CD8-positive, alpha-beta memory T cell (primary cell): ENCODE data around the gene RAMP1. TPM values are rescaled to one million over a fixed set of nuclear protein-coding genes. Genes with fewer than 3 reads are reported as not detected.

Experiments used
- CTCF ChIA-PET: fragments of 350-600 bp; sonication (Branson Sonifier 250); formaldehyde crosslinking; loops from one replicate; lab custom pipeline; 2021; ENCODE audit warnings: antibody characterized with exemption; lab: Charles Lee
- POLR2A ChIA-PET: fragments of 350-600 bp; sonication (Branson Sonifier 250); formaldehyde crosslinking; loops from one replicate; lab custom pipeline; 2021; ENCODE audit warnings: antibody characterized with exemption; lab: Charles Lee
- DNase-seq, 5 donors: peaks; one replicate each; pipeline versions ENCODE4 v3.0.0 to v3.0.0-alpha.2; 2020 to 2022; ENCODE audit warnings: mixed read lengths in 1 of 5
- H3K27ac ChIP-seq: one replicate; pipeline ENCODE4 v1.7.0; 2013; ENCODE audit warnings: low read depth, mild to moderate bottlenecking, low read length, moderate library complexity
- H3K27me3 ChIP-seq: 2 replicates; pipeline ENCODE4 v1.7.0; 2013; ENCODE audit warnings: low read length, mild to moderate bottlenecking; ENCODE audit not compliant: insufficient read depth, poor library complexity, severe bottlenecking
- H3K36me3 ChIP-seq: 2 replicates; pipeline ENCODE4 v1.7.0; 2013; ENCODE audit warnings: mild to moderate bottlenecking, low read length, moderate library complexity; ENCODE audit not compliant: insufficient read depth
- H3K4me1 ChIP-seq: 2 replicates; pipeline ENCODE4 v1.7.0; 2013; ENCODE audit warnings: mild to moderate bottlenecking, low read length, moderate library complexity; ENCODE audit not compliant: insufficient read depth
- H3K4me3 ChIP-seq: 2 replicates; pipeline ENCODE4 v1.7.0; 2013; ENCODE audit warnings: mild to moderate bottlenecking, low read length
- H3K9me3 ChIP-seq: 2 replicates; pipeline ENCODE4 v1.7.0; 2013; ENCODE audit warnings: mild to moderate bottlenecking, low read length
- H3K27ac Mint-ChIP-seq, 8 donors: one replicate each; pipeline ENCODE4 v1.8.0; 2020 to 2021; ENCODE audit warnings: mixed read lengths in 8 of 8, mild to moderate bottlenecking in 6 of 8, inconsistent platforms in 3 of 8, moderate library complexity in 3 of 8
- H3K27me3 Mint-ChIP-seq, 2 donors: one replicate each; pipeline ENCODE4 v1.8.0; 2020 to 2021; ENCODE audit warnings: mixed read lengths in 2 of 2, mild to moderate bottlenecking in 1 of 2, moderate library complexity in 1 of 2
- H3K36me3 Mint-ChIP-seq, 3 donors: one replicate each; pipeline ENCODE4 v1.8.0; 2020 to 2021; ENCODE audit warnings: mixed read lengths in 3 of 3, inconsistent platforms in 1 of 3, mild to moderate bottlenecking in 1 of 3
- H3K4me1 Mint-ChIP-seq, 3 donors: one replicate each; pipeline ENCODE4 v1.8.0; 2020 to 2021; ENCODE audit warnings: mixed read lengths in 3 of 3, inconsistent platforms in 1 of 3, mild to moderate bottlenecking in 1 of 3
- H3K4me3 Mint-ChIP-seq, 7 donors: one replicate each; pipeline ENCODE4 v1.8.0; 2020 to 2021; ENCODE audit warnings: mixed read lengths in 7 of 7, mild to moderate bottlenecking in 6 of 7, moderate library complexity in 4 of 7, inconsistent platforms in 2 of 7
- H3K9me3 Mint-ChIP-seq, 5 donors: one replicate each; pipeline ENCODE4 v1.8.0; 2020 to 2022; ENCODE audit warnings: mixed read lengths in 5 of 5, mild to moderate bottlenecking in 3 of 5, moderate library complexity in 2 of 5, inconsistent platforms in 1 of 5
- polyA plus RNA-seq: library from polyadenylated mRNA; unstranded; fragments of 300-500 nt; fragmentation: Illumina TruSeq; gene quantifications from one replicate; pipeline ENCODE4 v1.2.3, GENCODE V29; 2021
- total RNA-seq, 2 experiments: library from RNA; stranded (reverse); gene quantifications; one replicate each; pipeline ENCODE4 v1.2.3, GENCODE V29; 2021

The RAMP1 gene
- total and polyA plus RNA-seq, 3 experiments from 2014 or later = 0.59 to 0.63 (median 0.60) TPM

- Mint-ChIP-seq H3K9me3 (peaks cover 0 to 2% (median 0%) of the 10 kb centered on the region in 5 donors), H3K27me3 (peaks cover 0 to 4% of the 10 kb centered on the region in 2 donors), H3K36me3 (no peaks in the 10 kb centered on the region), H3K4me3 (no peak overlapping the region), H3K27ac (no peak overlapping the region), H3K4me1 (no peaks in the 10 kb centered on the region)
- POLR2A ChIA-PET = no interaction called here
- DNase-seq = no peak
- H3K27ac ChIP-seq = no peak overlapping the region
- H3K9me3 ChIP-seq = no peaks in the 10 kb centered on the region
- H3K27me3 ChIP-seq = no peaks in the 10 kb centered on the region
- no peak overlapping the region for H3K4me3 ChIP-seq
- CTCF ChIA-PET = no interaction called here
- H3K4me1 ChIP-seq = no peaks in the 10 kb centered on the region
- no peaks in the 10 kb centered on the region for H3K36me3 ChIP-seq
These were observed 20.7 kb downstream of the RAMP1 start for GRCh38 chr2:237879991-237880560.

- peak in 1 of 5 donors; percentile 42 for DNase-seq
- H3K27me3 Mint-ChIP-seq = no peaks in the 10 kb centered on the region
- Histone ChIP-seq H3K4me1 (no peaks in the 10 kb centered on the region), H3K27me3 (no peaks in the 10 kb centered on the region), H3K27ac (no peak overlapping the region), H3K9me3 (no peaks in the 10 kb centered on the region), H3K4me3 (no peak overlapping the region), H3K36me3 (no peaks in the 10 kb centered on the region)
- H3K36me3 Mint-ChIP-seq = no peaks in the 10 kb centered on the region
- ChIA-PET CTCF (no interaction called here), POLR2A (no interaction called here)
- no peaks in the 10 kb centered on the region for H3K4me1 Mint-ChIP-seq
- H3K4me3 Mint-ChIP-seq = no peak overlapping the region
- peaks cover 0 to 2% (median 0%) of the 10 kb centered on the region in 5 donors for H3K9me3 Mint-ChIP-seq
- H3K27ac Mint-ChIP-seq = no peak overlapping the region
These were observed 23.4 kb downstream of the RAMP1 start for GRCh38 chr2:237882510-237883481.

DNA sequence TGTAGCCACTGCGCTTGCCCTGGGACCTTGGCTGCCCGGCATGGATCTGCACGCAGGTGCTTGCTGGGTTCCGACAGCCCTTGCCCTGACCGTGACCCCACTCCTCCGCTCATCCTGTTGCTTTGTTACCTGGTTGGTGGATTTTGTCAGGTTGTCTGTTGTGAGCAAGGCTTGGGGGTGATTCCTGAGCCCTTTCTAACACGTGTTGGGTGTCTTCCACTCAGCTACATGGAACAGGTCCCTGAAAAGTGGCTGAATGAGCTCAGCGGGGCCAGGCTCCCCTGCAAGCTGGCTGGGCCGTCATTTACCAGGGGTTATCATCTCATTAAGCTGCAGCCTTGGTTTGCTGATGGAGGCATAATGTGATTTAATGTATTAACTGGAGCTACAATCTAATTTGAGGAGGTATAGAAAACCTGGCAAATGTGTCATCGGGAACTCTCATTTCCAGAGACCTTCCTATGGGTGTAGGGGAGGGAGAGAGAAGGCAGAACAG is 24.6 kb downstream of the RAMP1 start:
- Mint-ChIP-seq H3K36me3 (no peaks in the 10 kb centered on the region), H3K4me1 (no peaks in the 10 kb centered on the region), H3K27ac (no peak overlapping the region), H3K27me3 (no peaks in the 10 kb centered on the region), H3K4me3 (no peak overlapping the region), H3K9me3 (peaks cover 0 to 2% (median 0%) of the 10 kb centered on the region in 5 donors)
- H3K9me3 ChIP-seq = no peaks in the 10 kb centered on the region
- H3K27ac ChIP-seq = no peak overlapping the region
- no peaks in the 10 kb centered on the region for H3K27me3 ChIP-seq
- no peaks in the 10 kb centered on the region for H3K36me3 ChIP-seq
- no peak overlapping the region for H3K4me3 ChIP-seq
- ChIA-PET CTCF (no interaction called here), POLR2A (no interaction called here)
- H3K4me1 ChIP-seq = no peaks in the 10 kb centered on the region
- DNase-seq = peak in 1 of 5 donors; percentile 11

DNA sequence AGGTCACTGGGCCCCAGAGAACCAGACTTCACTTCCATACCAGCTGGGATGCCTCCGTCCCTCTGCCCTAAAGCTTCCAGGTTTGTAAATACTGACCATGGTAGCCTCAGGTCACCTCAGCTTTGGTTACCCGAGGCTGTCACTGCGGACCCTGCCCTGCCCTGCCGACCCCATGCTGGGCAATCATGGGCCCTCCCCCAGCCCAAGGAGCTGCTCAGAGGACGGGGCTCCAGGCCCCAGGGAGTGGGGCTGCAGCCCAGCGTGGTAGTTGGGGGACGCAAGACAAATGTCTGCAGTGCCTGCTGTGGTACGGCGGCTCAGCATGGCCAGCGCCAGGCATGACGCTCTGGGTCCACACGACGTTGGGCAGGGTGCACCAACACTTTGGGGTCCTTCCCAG is 25.3 kb downstream of the RAMP1 start:
- no peak overlapping the region for H3K27ac ChIP-seq
- no peaks in the 10 kb centered on the region for H3K4me1 Mint-ChIP-seq
- peak in 1 of 5 donors; percentile 30 for DNase-seq
- H3K9me3 Mint-ChIP-seq = peaks cover 0 to 2% (median 0%) of the 10 kb centered on the region in 5 donors
- no peaks in the 10 kb centered on the region for H3K27me3 ChIP-seq
- ChIA-PET CTCF (no interaction called here), POLR2A (no interaction called here)
- H3K4me3 Mint-ChIP-seq = no peak overlapping the region
- no peaks in the 10 kb centered on the region for H3K4me1 ChIP-seq
- H3K27me3 Mint-ChIP-seq = no peaks in the 10 kb centered on the region
- H3K36me3 Mint-ChIP-seq = no peaks in the 10 kb centered on the region
- H3K9me3 ChIP-seq = no peaks in the 10 kb centered on the region
- no peaks in the 10 kb centered on the region for H3K36me3 ChIP-seq
- no peak overlapping the region for H3K4me3 ChIP-seq
- no peak overlapping the region for H3K27ac Mint-ChIP-seq

GRCh38 chr2:237885111-237885930 is 25.9 kb downstream of the RAMP1 start:
- ChIA-PET POLR2A (no interaction called here), CTCF (no interaction called here)
- Mint-ChIP-seq H3K4me1 (no peaks in the 10 kb centered on the region), H3K9me3 (peaks cover 0 to 2% (median 0%) of the 10 kb centered on the region in 5 donors), H3K36me3 (no peaks in the 10 kb centered on the region), H3K27me3 (no peaks in the 10 kb centered on the region), H3K4me3 (no peak overlapping the region), H3K27ac (no peak overlapping the region)
- H3K9me3 ChIP-seq = no peaks in the 10 kb centered on the region
- H3K27ac ChIP-seq = no peak overlapping the region
- H3K4me3 ChIP-seq = no peak overlapping the region
- no peaks in the 10 kb centered on the region for H3K4me1 ChIP-seq
- no peaks in the 10 kb centered on the region for H3K27me3 ChIP-seq
- DNase-seq = peak in 1 of 5 donors; percentile 22
- no peaks in the 10 kb centered on the region for H3K36me3 ChIP-seq

DNA sequence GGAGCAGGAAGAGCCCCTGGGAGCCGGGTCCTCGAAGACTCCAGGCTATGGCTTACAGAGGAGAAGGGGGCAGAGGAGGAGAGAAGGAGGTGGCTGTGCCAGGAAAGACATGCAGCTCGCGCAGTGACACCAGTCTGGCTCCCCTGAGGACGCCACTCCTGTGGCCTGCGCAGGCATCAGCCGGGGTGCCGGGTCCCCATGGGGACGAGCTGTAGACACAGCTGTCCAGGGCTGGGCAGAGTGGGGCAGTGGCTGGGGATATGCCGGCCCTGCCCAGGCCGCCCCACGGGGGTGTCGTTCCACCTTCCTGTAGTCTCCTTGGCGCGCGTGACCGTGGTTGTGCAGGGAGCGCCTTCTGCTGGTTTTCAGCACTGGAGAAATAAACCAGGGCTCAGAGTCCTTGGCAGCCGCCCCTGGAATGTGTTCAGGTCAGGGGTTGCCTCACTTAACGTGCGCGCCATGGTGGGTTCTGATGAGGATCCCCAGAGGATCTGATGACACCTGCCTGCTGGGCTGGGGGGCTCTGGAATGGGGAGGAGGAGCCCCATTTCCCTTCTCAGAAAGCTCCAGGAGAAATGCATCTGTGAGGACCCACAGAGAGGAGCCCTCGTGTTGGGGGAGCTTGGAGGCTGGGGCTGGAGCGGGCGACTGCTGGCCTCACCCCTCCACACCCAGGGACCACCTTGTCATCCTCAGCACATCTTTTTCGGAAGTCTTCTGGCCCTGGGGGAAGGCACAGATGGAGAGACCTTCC is 26.7 kb downstream of the RAMP1 start:
- H3K4me1 Mint-ChIP-seq = peaks cover 0 to 3% (median 0%) of the 10 kb centered on the region in 3 donors
- no peaks in the 10 kb centered on the region for H3K36me3 Mint-ChIP-seq
- DNase-seq = peak in 1 of 5 donors; percentile 35
- peaks cover 0 to 2% (median 0%) of the 10 kb centered on the region in 5 donors for H3K9me3 Mint-ChIP-seq
- H3K27me3 Mint-ChIP-seq = no peaks in the 10 kb centered on the region
- Histone ChIP-seq H3K36me3 (no peaks in the 10 kb centered on the region), H3K27me3 (no peaks in the 10 kb centered on the region), H3K4me1 (no peaks in the 10 kb centered on the region), H3K27ac (no peak overlapping the region), H3K9me3 (no peaks in the 10 kb centered on the region), H3K4me3 (no peak overlapping the region)
- no peak overlapping the region for H3K4me3 Mint-ChIP-seq
- H3K27ac Mint-ChIP-seq = no peak overlapping the region
- POLR2A ChIA-PET = no interaction called here
- CTCF ChIA-PET = no interaction called here

- peaks cover 0 to 3% (median 0%) of the 10 kb centered on the region in 3 donors for H3K4me1 Mint-ChIP-seq
- no peaks in the 10 kb centered on the region for H3K36me3 Mint-ChIP-seq
- Histone ChIP-seq H3K9me3 (no peaks in the 10 kb centered on the region), H3K4me1 (no peaks in the 10 kb centered on the region), H3K4me3 (no peak overlapping the region), H3K27ac (no peak overlapping the region), H3K27me3 (no peaks in the 10 kb centered on the region), H3K36me3 (no peaks in the 10 kb centered on the region)
- H3K9me3 Mint-ChIP-seq = no peaks in the 10 kb centered on the region
- ChIA-PET POLR2A (no interaction called here), CTCF (no interaction called here)
- no peak overlapping the region for H3K4me3 Mint-ChIP-seq
- H3K27ac Mint-ChIP-seq = no peak overlapping the region
- no peaks in the 10 kb centered on the region for H3K27me3 Mint-ChIP-seq
- peak in 1 of 5 donors; percentile 22 for DNase-seq
These were observed 27.5 kb downstream of the RAMP1 start for GRCh38 chr2:237886685-237887481.
